NCI-H2196 treated with DMSO at 0.1 percent for 48 hours (cell line): ENCODE data around the gene OPA3.

Experiments used
- DNase-seq: peaks from one replicate; lab custom pipeline; 2025; ENCODE audit not compliant: unreplicated experiment; lab: John Stamatoyannopoulos, UW

Gene OPA3

GRCh38 chr19:45568732-45569131 lies 15.9 kb downstream of the OPA3 start:
- DNase-seq = no peak

GRCh38 chr19:45567609-45568008 lies 17.0 kb downstream of the OPA3 start:
- no peak for DNase-seq

GRCh38 chr19:45564131-45564780 lies 20.3 kb downstream of the OPA3 start:
- DNase-seq = no peak

- no peak for DNase-seq
These were observed 23.9 kb downstream of the OPA3 start for GRCh38 chr19:45560686-45561085.

- DNase-seq = no peak
These were observed 24.6 kb downstream of the OPA3 start for GRCh38 chr19:45560038-45560437.

- peak; percentile 14 for DNase-seq
These were observed 26.2 kb downstream of the OPA3 start for GRCh38 chr19:45558399-45558878.

GRCh38 chr19:45556835-45557234 lies 27.8 kb downstream of the OPA3 start:
- DNase-seq = no peak

- no peak for DNase-seq
These were observed 30.1 kb downstream of the OPA3 start for GRCh38 chr19:45554481-45554880.

- no peak for DNase-seq
These were observed 31.1 kb downstream of the OPA3 start for GRCh38 chr19:45553464-45553863.

GRCh38 chr19:45547965-45548609 lies 36.5 kb downstream of the OPA3 start:
- DNase-seq = no peak

- no peak for DNase-seq
These were observed 37.3 kb downstream of the OPA3 start for GRCh38 chr19:45547211-45547770.

- no peak for DNase-seq
These were observed 42.4 kb downstream of the OPA3 start for GRCh38 chr19:45542234-45542668.

- no peak for DNase-seq
These were observed 45.1 kb downstream of the OPA3 start for GRCh38 chr19:45539459-45539858.

GRCh38 chr19:45531349-45531748 lies 53.3 kb downstream of the OPA3 start:
- DNase-seq = no peak

- DNase-seq = no peak
These were observed 55.2 kb downstream of the OPA3 start for GRCh38 chr19:45529420-45529785.

GRCh38 chr19:45528744-45529419 lies 55.7 kb downstream of the OPA3 start:
- DNase-seq = peak; percentile 44

GRCh38 chr19:45528149-45528743 lies 56.4 kb downstream of the OPA3 start:
- peak; percentile 42 for DNase-seq

GRCh38 chr19:45527731-45528130 lies 56.9 kb downstream of the OPA3 start:
- DNase-seq = no peak

GRCh38 chr19:45526971-45527370 lies 57.6 kb downstream of the OPA3 start:
- no peak for DNase-seq

- DNase-seq = peak; percentile 61
These were observed 58.5 kb downstream of the OPA3 start for GRCh38 chr19:45526143-45526542.

- DNase-seq = no peak
These were observed 60.0 kb downstream of the OPA3 start for GRCh38 chr19:45524575-45525129.
